Neural cell (in vitro differentiated cells): ENCODE results near the gene HIF1A. TPM values are rescaled to one million over a fixed set of nuclear protein-coding genes. Genes with fewer than 3 reads are reported as not detected.

ENCODE experiments used
- H2AFZ ChIP-seq: fragments of 200-600, 300-800 bp; sonication (generic), shearing (Covaris generic); 2 replicates; pipeline ENCODE4 v1.6.0; 2014; ENCODE audit warnings: low read depth, mild to moderate bottlenecking, antibody characterized with exemption, low read length, moderate library complexity
- H3F3A ChIP-seq: fragments of 200-600 bp; shearing (Covaris generic); 2 replicates; pipeline ENCODE4 v1.6.1; 2016; ENCODE audit warnings: mild to moderate bottlenecking, moderate library complexity, mixed read lengths, antibody characterized with exemption, low read length; ENCODE audit not compliant: insufficient read depth, poor library complexity, severe bottlenecking
- H3K27ac ChIP-seq: fragments of 200-600, 300-800 bp; sonication (generic), shearing (Covaris generic); 2 replicates; pipeline ENCODE4 v1.5.1; 2014; ENCODE audit warnings: mild to moderate bottlenecking, low read length, moderate library complexity
- H3K27me3 ChIP-seq: fragments of 300-800, 200-600 bp; sonication (generic), shearing (Covaris generic); 2 replicates; pipeline ENCODE4 v1.6.0; 2014; ENCODE audit warnings: mild to moderate bottlenecking, low read depth, low read length, moderate library complexity; ENCODE audit not compliant: insufficient read depth
- H3K36me3 ChIP-seq: fragments of 300-800, 200-600 bp; sonication (generic), shearing (Covaris generic); 2 replicates; pipeline ENCODE4 v1.5.1; 2014; ENCODE audit warnings: mild to moderate bottlenecking, antibody characterized with exemption, low read length, moderate library complexity; ENCODE audit not compliant: insufficient read depth
- H3K4me2 ChIP-seq: fragments of 300-800, 200-600 bp; sonication (generic), shearing (Covaris generic); 2 replicates; pipeline ENCODE4 v1.6.0; 2014; ENCODE audit warnings: mild to moderate bottlenecking, low read length
- H3K4me3 ChIP-seq: fragments of 300-800, 200-600 bp; sonication (generic), shearing (Covaris generic); 2 replicates; pipeline ENCODE4 v1.5.1; 2014; ENCODE audit warnings: mild to moderate bottlenecking, low read length, moderate library complexity
- H3K79me2 ChIP-seq: fragments of 200-600 bp; shearing (Covaris generic); replicated peaks from 2 replicates; pipeline ENCODE4 v1.6.0; 2014; ENCODE audit warnings: mild to moderate bottlenecking, low read length, moderate library complexity; ENCODE audit not compliant: insufficient read depth
- H3K9ac ChIP-seq: fragments of 300-800, 200-600 bp; sonication (generic), shearing (Covaris generic); 2 replicates; pipeline ENCODE4 v1.6.1; 2016; ENCODE audit warnings: mild to moderate bottlenecking, low read length, mixed read lengths
- H3K9me2 ChIP-seq: fragments of 200-600 bp; shearing (Covaris generic); 2 replicates; pipeline ENCODE4 v1.6.1; 2016; ENCODE audit warnings: mild to moderate bottlenecking, low read length, mixed read lengths; ENCODE audit not compliant: insufficient read depth
- H3K9me3 ChIP-seq: fragments of 200-600, 300-800 bp; sonication (generic), shearing (Covaris generic); 2 replicates; pipeline ENCODE4 v1.6.1; 2016; ENCODE audit warnings: mild to moderate bottlenecking, mixed run types, low read length, moderate library complexity, mixed read lengths
- H4K20me1 ChIP-seq: fragments of 200-600 bp; shearing (Covaris generic); 2 replicates; pipeline ENCODE4 v1.6.1; 2016; ENCODE audit warnings: mild to moderate bottlenecking, mixed run types; ENCODE audit not compliant: insufficient read depth
- EP300 ChIP-seq: fragments of 450-650 bp; conservative IDR thresholded peaks from 2 replicates; pipeline ENCODE4 v1.6.1; 2014; ENCODE audit warnings: antibody characterized with exemption, mild to moderate bottlenecking, moderate library complexity; ENCODE audit not compliant: poor library complexity, severe bottlenecking
- EZH2 ChIP-seq: fragments of 200-600, 300-800 bp; shearing (Covaris generic), sonication (generic); IDR thresholded peaks from 2 replicates; pipeline ENCODE4 v1.6.1; 2014; ENCODE audit warnings: antibody characterized with exemption, low read length, borderline replicate concordance, mild to moderate bottlenecking; ENCODE audit not compliant: insufficient read depth, poor library complexity, severe bottlenecking
- MXI1 ChIP-seq: fragments of 450-650 bp; conservative IDR thresholded peaks from 2 replicates; pipeline ENCODE4 v1.6.1; 2014; ENCODE audit warnings: antibody characterized with exemption, mild to moderate bottlenecking; ENCODE audit not compliant: poor library complexity, severe bottlenecking
- POLR2AphosphoS5 ChIP-seq: IDR thresholded peaks from 2 replicates; pipeline ENCODE4 v1.6.1; 2012
- RAD21 ChIP-seq: fragments of 450-650 bp; conservative IDR thresholded peaks from 2 replicates; pipeline ENCODE4 v1.6.1; 2014; ENCODE audit warnings: antibody characterized with exemption, mild to moderate bottlenecking, moderate library complexity
- SMC3 ChIP-seq: fragments of 450-650 bp; conservative IDR thresholded peaks from 2 replicates; pipeline ENCODE4 v1.6.1; 2014; ENCODE audit warnings: antibody characterized with exemption, mild to moderate bottlenecking, moderate library complexity; ENCODE audit not compliant: poor library complexity
- TAF1 ChIP-seq: IDR thresholded peaks from 2 replicates; pipeline ENCODE4 v1.6.1; 2012; ENCODE audit warnings: low read depth
- polyA plus RNA-seq: library from polyadenylated mRNA; depleted of rRNA; stranded (reverse); fragments of >200 nt; gene quantifications from 2 replicates; pipeline ENCODE4 v1.2.3, GENCODE V29; 2014
- TF ChIP-seq, protein P1 (sequence below): fragments of 450-650 bp; IDR thresholded peaks from 2 replicates; pipeline ENCODE4 v1.5.1; 2014; ENCODE audit warnings: antibody characterized with exemption, mild to moderate bottlenecking, moderate library complexity; ENCODE audit not compliant: poor library complexity, severe bottlenecking
- TF ChIP-seq, protein P2 (sequence below): IDR thresholded peaks from 2 replicates; pipeline ENCODE4 v1.6.1; 2012; ENCODE audit warnings: borderline replicate concordance

Gene HIF1A
- polyA plus RNA-seq, 1 donor from 2014 or later, result 75.0 TPM

DNA sequence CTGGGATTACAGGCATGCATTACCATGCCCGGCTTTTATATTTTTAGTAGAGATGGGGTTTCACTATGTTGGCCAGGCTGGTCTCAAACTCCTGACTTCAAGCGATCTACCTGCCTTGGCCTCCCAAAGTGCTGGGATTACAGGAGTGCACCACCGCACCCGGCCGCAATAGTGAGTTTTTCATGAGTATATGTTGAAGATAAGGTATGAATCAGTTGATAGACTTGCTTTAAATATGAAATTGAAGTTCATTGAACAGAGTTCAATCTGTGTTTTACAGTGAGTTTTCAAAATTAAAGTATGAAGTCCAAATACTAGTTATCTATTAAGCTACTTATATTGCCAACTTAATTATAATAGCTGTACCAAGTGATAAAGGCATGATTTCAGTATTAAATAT, 102.0 kb downstream of the HIF1A start:
- H3K9me3 ChIP-seq, result no peaks in the 10 kb centered on the region
- TF ChIP-seq, protein P1, sequence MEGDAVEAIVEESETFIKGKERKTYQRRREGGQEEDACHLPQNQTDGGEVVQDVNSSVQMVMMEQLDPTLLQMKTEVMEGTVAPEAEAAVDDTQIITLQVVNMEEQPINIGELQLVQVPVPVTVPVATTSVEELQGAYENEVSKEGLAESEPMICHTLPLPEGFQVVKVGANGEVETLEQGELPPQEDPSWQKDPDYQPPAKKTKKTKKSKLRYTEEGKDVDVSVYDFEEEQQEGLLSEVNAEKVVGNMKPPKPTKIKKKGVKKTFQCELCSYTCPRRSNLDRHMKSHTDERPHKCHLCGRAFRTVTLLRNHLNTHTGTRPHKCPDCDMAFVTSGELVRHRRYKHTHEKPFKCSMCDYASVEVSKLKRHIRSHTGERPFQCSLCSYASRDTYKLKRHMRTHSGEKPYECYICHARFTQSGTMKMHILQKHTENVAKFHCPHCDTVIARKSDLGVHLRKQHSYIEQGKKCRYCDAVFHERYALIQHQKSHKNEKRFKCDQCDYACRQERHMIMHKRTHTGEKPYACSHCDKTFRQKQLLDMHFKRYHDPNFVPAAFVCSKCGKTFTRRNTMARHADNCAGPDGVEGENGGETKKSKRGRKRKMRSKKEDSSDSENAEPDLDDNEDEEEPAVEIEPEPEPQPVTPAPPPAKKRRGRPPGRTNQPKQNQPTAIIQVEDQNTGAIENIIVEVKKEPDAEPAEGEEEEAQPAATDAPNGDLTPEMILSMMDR, result no peak
- TF ChIP-seq POLR2AphosphoS5 (no peak), EZH2 (no peak), EP300 (no peak), RAD21 (no peak), TAF1 (no peak), SMC3 (no peak), MXI1 (no peak)
- TF ChIP-seq, protein P2, sequence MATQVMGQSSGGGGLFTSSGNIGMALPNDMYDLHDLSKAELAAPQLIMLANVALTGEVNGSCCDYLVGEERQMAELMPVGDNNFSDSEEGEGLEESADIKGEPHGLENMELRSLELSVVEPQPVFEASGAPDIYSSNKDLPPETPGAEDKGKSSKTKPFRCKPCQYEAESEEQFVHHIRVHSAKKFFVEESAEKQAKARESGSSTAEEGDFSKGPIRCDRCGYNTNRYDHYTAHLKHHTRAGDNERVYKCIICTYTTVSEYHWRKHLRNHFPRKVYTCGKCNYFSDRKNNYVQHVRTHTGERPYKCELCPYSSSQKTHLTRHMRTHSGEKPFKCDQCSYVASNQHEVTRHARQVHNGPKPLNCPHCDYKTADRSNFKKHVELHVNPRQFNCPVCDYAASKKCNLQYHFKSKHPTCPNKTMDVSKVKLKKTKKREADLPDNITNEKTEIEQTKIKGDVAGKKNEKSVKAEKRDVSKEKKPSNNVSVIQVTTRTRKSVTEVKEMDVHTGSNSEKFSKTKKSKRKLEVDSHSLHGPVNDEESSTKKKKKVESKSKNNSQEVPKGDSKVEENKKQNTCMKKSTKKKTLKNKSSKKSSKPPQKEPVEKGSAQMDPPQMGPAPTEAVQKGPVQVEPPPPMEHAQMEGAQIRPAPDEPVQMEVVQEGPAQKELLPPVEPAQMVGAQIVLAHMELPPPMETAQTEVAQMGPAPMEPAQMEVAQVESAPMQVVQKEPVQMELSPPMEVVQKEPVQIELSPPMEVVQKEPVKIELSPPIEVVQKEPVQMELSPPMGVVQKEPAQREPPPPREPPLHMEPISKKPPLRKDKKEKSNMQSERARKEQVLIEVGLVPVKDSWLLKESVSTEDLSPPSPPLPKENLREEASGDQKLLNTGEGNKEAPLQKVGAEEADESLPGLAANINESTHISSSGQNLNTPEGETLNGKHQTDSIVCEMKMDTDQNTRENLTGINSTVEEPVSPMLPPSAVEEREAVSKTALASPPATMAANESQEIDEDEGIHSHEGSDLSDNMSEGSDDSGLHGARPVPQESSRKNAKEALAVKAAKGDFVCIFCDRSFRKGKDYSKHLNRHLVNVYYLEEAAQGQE, result no peak
- no peaks in the 10 kb centered on the region for H3K9me2 ChIP-seq
- no peak overlapping the region for H3K9ac ChIP-seq
- H2AFZ ChIP-seq, result no peak overlapping the region
- H3K27ac ChIP-seq, result no peak overlapping the region
- no peak overlapping the region for H3K4me3 ChIP-seq
- H3K27me3 ChIP-seq, result no peaks in the 10 kb centered on the region
- no peak overlapping the region for H3K4me2 ChIP-seq
- no peaks in the 10 kb centered on the region for H3K79me2 ChIP-seq
- H3K36me3 ChIP-seq, result no peaks in the 10 kb centered on the region
- H4K20me1 ChIP-seq, result no peaks in the 10 kb centered on the region
- H3F3A ChIP-seq, result no peaks in the 10 kb centered on the region

Other genes starting within 250 kb of the HIF1A start
- gene SNAPC1, start 66.9 kb downstream of the HIF1A start, polyA plus RNA-seq, result 7.1 TPM in 2 replicates
- 20.5 and 23.7 TPM in 2 replicates for gene SYT16, start 117.2 kb downstream of the HIF1A start, polyA plus RNA-seq